CD4-positive, alpha-beta T cell (primary cell): ENCODE measurements around the gene CBLN2. TPM values are rescaled to one million over a fixed set of nuclear protein-coding genes. Genes with fewer than 3 reads are reported as not detected.

Experiments used
- ATAC-seq: fragments of 200-7000 bp; cut with Tn5 transposase; one replicate; pipeline ENCODE4 v1.10.0; 2022; ENCODE audit warnings: mild to moderate bottlenecking; ENCODE audit not compliant: poor library complexity
- CTCF ChIA-PET: fragments of 350-600 bp; sonication (Branson Sonifier 250); formaldehyde crosslinking; loops from one replicate; lab custom pipeline; 2021; ENCODE audit warnings: antibody characterized with exemption, inconsistent platforms; lab: Charles Lee
- POLR2A ChIA-PET: fragments of 350-600 bp; sonication (Branson Sonifier 250); formaldehyde crosslinking; loops from one replicate; lab custom pipeline; 2021; ENCODE audit warnings: antibody characterized with exemption, inconsistent platforms; lab: Charles Lee
- DNase-seq, 14 experiments: peaks; one replicate each; pipeline ENCODE4 v3.0.0-alpha.2; 2013 to 2020; ENCODE audit warnings: mixed read lengths in 2 of 14
- H3K27ac ChIP-seq, 2 donors: one replicate each; pipeline versions ENCODE4 v1.5.1 to v1.7.0; 2013; ENCODE audit warnings: low read length in 2 of 2, low read depth in 1 of 2, mild to moderate bottlenecking in 1 of 2
- H3K27me3 ChIP-seq, 2 experiments: 1 replicate in 1 of 2; 2 replicates in 1 of 2; pipeline versions ENCODE4 v1.6.1 to v1.7.0; 2013; ENCODE audit warnings: low read length in 2 of 2, control low read depth in 1 of 2, mild to moderate bottlenecking in 1 of 2, moderate library complexity in 1 of 2; ENCODE audit not compliant: insufficient read depth in 2 of 2, control insufficient read depth in 1 of 2
- H3K36me3 ChIP-seq: one replicate; pipeline ENCODE4 v1.6.1; 2013; ENCODE audit warnings: low read length, control low read depth; ENCODE audit not compliant: insufficient read depth
- H3K4me1 ChIP-seq: one replicate; pipeline ENCODE4 v1.6.1; 2013; ENCODE audit warnings: low read length, control low read depth; ENCODE audit not compliant: insufficient read depth
- H3K4me3 ChIP-seq: one replicate; pipeline ENCODE4 v1.5.1; 2013; ENCODE audit warnings: mild to moderate bottlenecking, low read length, moderate library complexity
- H3K9me3 ChIP-seq, 2 experiments: 1 replicate in 1 of 2; 2 replicates in 1 of 2; pipeline versions ENCODE4 v1.6.1 to v1.7.0; 2013; ENCODE audit warnings: low read length in 2 of 2, mild to moderate bottlenecking in 2 of 2, control low read depth in 1 of 2, moderate library complexity in 1 of 2; ENCODE audit not compliant: control insufficient read depth in 1 of 2, insufficient read depth in 1 of 2
- H3K27ac Mint-ChIP-seq: one replicate; pipeline ENCODE4 v1.8.0; 2020; ENCODE audit warnings: mixed read lengths
- H3K27me3 Mint-ChIP-seq: one replicate; pipeline ENCODE4 v1.8.0; 2021; ENCODE audit warnings: mixed read lengths
- H3K36me3 Mint-ChIP-seq: one replicate; pipeline ENCODE4 v1.8.0; 2021; ENCODE audit warnings: low read depth, mixed read lengths
- H3K4me1 Mint-ChIP-seq: one replicate; pipeline ENCODE4 v1.8.0; 2021; ENCODE audit warnings: low read depth, mixed read lengths
- H3K4me3 Mint-ChIP-seq: one replicate; pipeline ENCODE4 v1.8.0; 2020; ENCODE audit warnings: mild to moderate bottlenecking, mixed read lengths
- H3K9me3 Mint-ChIP-seq: one replicate; pipeline ENCODE4 v1.8.0; 2020; ENCODE audit warnings: mixed read lengths
- CTCF ChIP-seq: fragments of 200-600 bp; IDR thresholded peaks from one replicate; pipeline ENCODE4 v1.8.0; 2022; ENCODE audit warnings: antibody characterized with exemption, mild to moderate bottlenecking
- intact Hi-C, 2 experiments: fragments of 100-400 bp; cut with DNase I in 1 of 2; cut with micrococcal nuclease in 1 of 2; formaldehyde crosslinking; loops; one replicate each; pipeline versions ENCODE4 v1.15.1 to v1.9.0; 2023 to 2025; cut with DNase I, micrococcal nuclease
- total RNA-seq, 174 experiments: library from RNA in 2 of 174; stranded (reverse) in 2 of 174; gene quantifications; one replicate each; pipeline ENCODE4 v1.2.3 and lab custom pipeline; 2021 to 2026

The CBLN2 gene
- total RNA-seq, 2 experiments from 2014 or later, result not detected

- no peak for TF ChIP-seq CTCF
- Mint-ChIP-seq H3K9me3 (no peaks in the 10 kb centered on the region), H3K4me1 (no peaks in the 10 kb centered on the region), H3K27me3 (no peaks in the 10 kb centered on the region), H3K27ac (no peak overlapping the region), H3K36me3 (no peaks in the 10 kb centered on the region), H3K4me3 (no peak overlapping the region)
- CTCF ChIA-PET, result no interaction called here
- Histone ChIP-seq H3K27ac (no peak overlapping the region), H3K4me1 (no peaks in the 10 kb centered on the region), H3K4me3 (no peak overlapping the region), H3K9me3 (peaks cover 0 to 19% of the 10 kb centered on the region in 2 experiments), H3K27me3 (no peaks in the 10 kb centered on the region), H3K36me3 (no peaks in the 10 kb centered on the region)
- no peak for DNase-seq
- POLR2A ChIA-PET, result no interaction called here
- intact Hi-C loops, result no loop called here
- no peak for ATAC-seq
These were observed 37.8 kb upstream of the CBLN2 start for GRCh38 chr18:72581976-72582375.

- H3K27ac Mint-ChIP-seq, result no peak overlapping the region
- H3K4me1 ChIP-seq, result no peaks in the 10 kb centered on the region
- no peak for ATAC-seq
- H3K27ac ChIP-seq, result no peak overlapping the region
- CTCF ChIA-PET, result no interaction called here
- no peak overlapping the region for H3K4me3 Mint-ChIP-seq
- DNase-seq, result no peak
- POLR2A ChIA-PET, result no interaction called here
- intact Hi-C loops, result no loop called here
- peaks cover 0 to 3% of the 10 kb centered on the region in 2 experiments for H3K9me3 ChIP-seq
- H3K4me3 ChIP-seq, result no peak overlapping the region
- H3K9me3 Mint-ChIP-seq, result no peaks in the 10 kb centered on the region
- H3K27me3 Mint-ChIP-seq, result no peaks in the 10 kb centered on the region
- TF ChIP-seq CTCF, result no peak
- H3K4me1 Mint-ChIP-seq, result no peaks in the 10 kb centered on the region
- no peaks in the 10 kb centered on the region for H3K36me3 Mint-ChIP-seq
- H3K36me3 ChIP-seq, result no peaks in the 10 kb centered on the region
- no peaks in the 10 kb centered on the region for H3K27me3 ChIP-seq
These were observed 28.8 kb upstream of the CBLN2 start for GRCh38 chr18:72572896-72573295.

- H3K27ac ChIP-seq, result no peak overlapping the region
- POLR2A ChIA-PET, result no interaction called here
- intact Hi-C loops, result no loop called here
- ATAC-seq (no peak), DNase-seq (no peak)
- no peaks in the 10 kb centered on the region for H3K9me3 ChIP-seq
- H3K36me3 ChIP-seq, result no peaks in the 10 kb centered on the region
- Mint-ChIP-seq H3K36me3 (no peaks in the 10 kb centered on the region), H3K9me3 (peaks cover 14% of the 10 kb centered on the region), H3K4me3 (no peak overlapping the region), H3K27me3 (no peaks in the 10 kb centered on the region), H3K27ac (no peak overlapping the region), H3K4me1 (no peaks in the 10 kb centered on the region)
- H3K27me3 ChIP-seq, result no peaks in the 10 kb centered on the region
- CTCF ChIA-PET, result no interaction called here
- no peaks in the 10 kb centered on the region for H3K4me1 ChIP-seq
- no peak overlapping the region for H3K4me3 ChIP-seq
- TF ChIP-seq CTCF, result no peak
These were observed 22.1 kb upstream of the CBLN2 start for GRCh38 chr18:72566290-72566689.
